Mesenchymal stem cell (in vitro differentiated cells and primary cell): ENCODE measurements around the gene REPIN1.

Experiments
- DNase-seq: peaks from one replicate; pipeline ENCODE4 v3.0.0-alpha.2; 2013
- H2AFZ ChIP-seq: one replicate; pipeline ENCODE4 v1.6.1; 2013; ENCODE audit warnings: low read depth, mild to moderate bottlenecking, control low read depth, inconsistent platforms, low read length, moderate library complexity
- H2AK5ac ChIP-seq: 2 replicates; pipeline ENCODE4 v1.6.1; 2013; ENCODE audit warnings: low read length, moderate library complexity, mild to moderate bottlenecking, inconsistent platforms; ENCODE audit not compliant: severe bottlenecking
- H2BK120ac ChIP-seq: one replicate; pipeline ENCODE4 v1.6.1; 2013; ENCODE audit warnings: low read depth, mild to moderate bottlenecking, inconsistent platforms, low read length, moderate library complexity
- H2BK12ac ChIP-seq, 2 experiments: one replicate each; pipeline ENCODE4 v1.6.1; 2013; ENCODE audit warnings: inconsistent platforms in 2 of 2, low read length in 2 of 2, mild to moderate bottlenecking in 2 of 2, moderate library complexity in 2 of 2, control low read depth in 1 of 2
- H2BK15ac ChIP-seq: one replicate; pipeline ENCODE4 v1.6.1; 2013; ENCODE audit warnings: mild to moderate bottlenecking, low read depth, inconsistent platforms; ENCODE audit not compliant: poor library complexity, severe bottlenecking
- H2BK5ac ChIP-seq: 2 replicates; pipeline ENCODE4 v1.6.1; 2013; ENCODE audit warnings: low read depth, mild to moderate bottlenecking, low read length, control low read depth, inconsistent platforms; ENCODE audit not compliant: poor library complexity, severe bottlenecking
- H3K14ac ChIP-seq, 2 experiments: one replicate each; pipeline ENCODE4 v1.6.1; 2013; ENCODE audit warnings: inconsistent platforms in 2 of 2, low read length in 2 of 2, control low read depth in 1 of 2, mild to moderate bottlenecking in 1 of 2, moderate library complexity in 1 of 2
- H3K18ac ChIP-seq, 2 experiments: one replicate each; pipeline ENCODE4 v1.6.1; 2013; ENCODE audit warnings: inconsistent platforms in 2 of 2, low read length in 2 of 2, control low read depth in 1 of 2, low read depth in 1 of 2, mild to moderate bottlenecking in 1 of 2
- H3K23ac ChIP-seq, 2 experiments: one replicate each; pipeline ENCODE4 v1.6.1; 2013; ENCODE audit warnings: inconsistent platforms in 2 of 2, low read length in 2 of 2, mild to moderate bottlenecking in 2 of 2, moderate library complexity in 2 of 2, control low read depth in 1 of 2
- H3K27ac ChIP-seq: 2 replicates; pipeline ENCODE4 v1.5.1; 2013; ENCODE audit warnings: mild to moderate bottlenecking, moderate library complexity, low read length, control low read depth, inconsistent platforms; ENCODE audit not compliant: poor library complexity, severe bottlenecking
- H3K27me3 ChIP-seq, 2 experiments: 2 replicates each; pipeline versions ENCODE4 v1.6.1 to v1.7.0; 2013; ENCODE audit warnings: low read length in 2 of 2, mild to moderate bottlenecking in 2 of 2, moderate library complexity in 2 of 2, control low read depth in 1 of 2, inconsistent platforms in 1 of 2; ENCODE audit not compliant: control insufficient read depth in 1 of 2, insufficient read depth in 1 of 2
- H3K36me3 ChIP-seq, 2 experiments: 2 replicates each; pipeline versions ENCODE4 v1.6.1 to v1.7.0; 2013; ENCODE audit warnings: low read length in 2 of 2, control low read depth in 1 of 2, inconsistent platforms in 1 of 2, low read depth in 1 of 2, mild to moderate bottlenecking in 1 of 2; ENCODE audit not compliant: insufficient read depth in 2 of 2, control insufficient read depth in 1 of 2
- H3K4ac ChIP-seq, 2 experiments: one replicate each; pipeline ENCODE4 v1.6.1; 2013; ENCODE audit warnings: inconsistent platforms in 2 of 2, low read length in 2 of 2, mild to moderate bottlenecking in 2 of 2, moderate library complexity in 2 of 2, control low read depth in 1 of 2, low read depth in 1 of 2
- H3K4me1 ChIP-seq: 2 replicates; pipeline ENCODE4 v1.6.1; 2013; ENCODE audit warnings: low read depth, low read length, control low read depth; ENCODE audit not compliant: control insufficient read depth, insufficient read depth
- H3K4me2 ChIP-seq: 2 replicates; pipeline ENCODE4 v1.6.1; 2013; ENCODE audit warnings: low read length, mild to moderate bottlenecking, inconsistent platforms; ENCODE audit not compliant: poor library complexity, severe bottlenecking
- H3K4me3 ChIP-seq, 2 experiments: 2 replicates each; pipeline versions ENCODE4 v1.5.1 to v1.7.0; 2013; ENCODE audit warnings: low read length in 2 of 2, mild to moderate bottlenecking in 2 of 2, control low read depth in 1 of 2, low read depth in 1 of 2; ENCODE audit not compliant: insufficient read depth in 1 of 2
- H3K79me1 ChIP-seq: replicated peaks from 2 replicates; pipeline ENCODE4 v1.6.1; 2013; ENCODE audit warnings: mild to moderate bottlenecking, control low read depth, low read length, inconsistent platforms; ENCODE audit not compliant: poor library complexity, severe bottlenecking
- H3K9ac ChIP-seq: 2 replicates; pipeline ENCODE4 v1.7.0; 2013; ENCODE audit warnings: mild to moderate bottlenecking, low read length, moderate library complexity
- H3K9me3 ChIP-seq: 2 replicates; pipeline ENCODE4 v1.7.0; 2013; ENCODE audit warnings: mild to moderate bottlenecking, low read length; ENCODE audit not compliant: control insufficient read depth
- H4K8ac ChIP-seq: one replicate; pipeline ENCODE4 v1.6.1; 2013; ENCODE audit warnings: inconsistent platforms, mild to moderate bottlenecking, low read length, moderate library complexity
- H4K91ac ChIP-seq: one replicate; pipeline ENCODE4 v1.6.1; 2013; ENCODE audit warnings: mild to moderate bottlenecking, low read length, inconsistent platforms
- WGBS: methylation state at CpG from one replicate; pipeline ENCODE4 v1.1.7; 2013; ENCODE audit warnings: mixed read lengths; 5-methylcytosine and 5-hydroxymethylcytosine counted together

Gene REPIN1

DNA sequence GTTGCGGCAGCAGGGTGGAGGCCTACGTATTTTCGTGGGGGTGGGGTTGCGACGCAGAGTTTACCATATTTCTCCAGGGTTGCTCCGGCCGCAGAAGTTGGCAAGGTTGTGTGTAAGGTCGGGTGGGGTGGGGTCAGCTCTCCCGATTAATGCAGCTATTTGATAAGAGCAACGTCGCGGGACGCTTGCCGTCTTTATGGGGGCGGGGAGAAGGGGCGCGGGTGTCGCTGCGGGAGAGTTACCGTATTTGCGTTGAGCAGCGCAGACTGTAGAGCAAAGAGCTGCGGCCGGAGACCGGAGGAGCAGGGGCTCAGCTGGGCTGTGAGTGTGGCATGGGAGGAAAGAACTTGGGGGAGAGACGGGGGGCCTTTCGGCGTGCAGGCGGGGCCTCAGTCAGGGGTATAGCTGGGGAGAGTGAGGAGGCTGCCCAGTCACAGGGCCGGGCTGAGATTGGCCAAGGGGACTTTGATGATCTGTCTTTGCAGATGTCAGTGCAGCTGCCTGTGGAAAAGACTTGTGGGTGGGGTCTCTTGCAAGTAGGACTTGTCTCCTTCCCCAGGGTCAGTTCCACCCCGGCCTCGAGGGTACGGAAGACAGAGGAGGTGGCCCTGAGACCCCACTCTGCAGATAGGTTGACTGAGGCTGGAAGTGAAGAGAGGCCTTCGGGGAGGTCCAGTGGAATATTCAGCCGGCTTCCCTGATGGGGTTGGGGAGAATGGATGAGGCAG lies 37.1 kb downstream of the REPIN1 start:
- 12% methylated on average over 35 of the region's 35 CpGs for WGBS
- H3K4ac ChIP-seq, result peak overlapping the region; percentile 69 to 80
- H2AFZ ChIP-seq, result peak overlapping the region; percentile 29
- H3K9me3 ChIP-seq, result no peaks in the 10 kb centered on the region
- H3K23ac ChIP-seq, result no peak overlapping the region
- H3K27me3 ChIP-seq, result no peaks in the 10 kb centered on the region
- peak overlapping the region in 1 of 2 experiments; percentile 57 for H3K14ac ChIP-seq
- H4K8ac ChIP-seq, result peak overlapping the region; percentile 63
- H3K4me2 ChIP-seq, result peak overlapping the region; percentile 64
- H2BK120ac ChIP-seq, result peak overlapping the region; percentile 2
- peak overlapping the region; percentile 6 for H2BK15ac ChIP-seq
- peaks cover 0 to 13% of the 10 kb centered on the region in 2 experiments for H3K36me3 ChIP-seq
- peak overlapping the region in 1 of 2 experiments; percentile 61 for H3K18ac ChIP-seq
- H3K9ac ChIP-seq, result peak overlapping the region; percentile 94
- H2BK5ac ChIP-seq, result no peak overlapping the region
- H3K79me1 ChIP-seq, result no peaks in the 10 kb centered on the region
- peak overlapping the region; percentile 68 to 87 for H3K4me3 ChIP-seq
- peak overlapping the region; percentile 43 for H4K91ac ChIP-seq
- H3K4me1 ChIP-seq, result peaks cover 41% of the 10 kb centered on the region
- DNase-seq, result peak; percentile 69
- peak overlapping the region; percentile 56 for H3K27ac ChIP-seq
- H2AK5ac ChIP-seq, result peak overlapping the region; percentile 18
- peak overlapping the region in 1 of 2 experiments; percentile 6 for H2BK12ac ChIP-seq

GRCh38 chr7:150406312-150406566 lies 37.6 kb downstream of the REPIN1 start:
- H3K18ac ChIP-seq, result peak overlapping the region in 1 of 2 experiments; percentile 61
- H3K27ac ChIP-seq, result peak overlapping the region; percentile 56
- peak overlapping the region; percentile 43 for H4K91ac ChIP-seq
- 32% methylated on average over 2 of the region's 2 CpGs for WGBS
- peak overlapping the region; percentile 38 for H2AK5ac ChIP-seq
- H3K4me2 ChIP-seq, result peak overlapping the region; percentile 64
- peak overlapping the region; percentile 94 for H3K9ac ChIP-seq
- H3K36me3 ChIP-seq, result peaks cover 0 to 13% of the 10 kb centered on the region in 2 experiments
- H3K9me3 ChIP-seq, result no peaks in the 10 kb centered on the region
- peak overlapping the region in 1 of 2 experiments; percentile 55 for H2BK12ac ChIP-seq
- H3K4ac ChIP-seq, result peak overlapping the region in 1 of 2 experiments; percentile 80
- no peak for DNase-seq
- peak overlapping the region; percentile 29 for H2AFZ ChIP-seq
- no peak overlapping the region for H2BK5ac ChIP-seq
- H3K4me3 ChIP-seq, result peak overlapping the region in 1 of 2 experiments; percentile 87
- peaks cover 44% of the 10 kb centered on the region for H3K4me1 ChIP-seq
- no peak overlapping the region for H2BK15ac ChIP-seq
- H3K23ac ChIP-seq, result no peak overlapping the region
- no peaks in the 10 kb centered on the region for H3K79me1 ChIP-seq
- H3K14ac ChIP-seq, result peak overlapping the region in 1 of 2 experiments; percentile 14
- no peak overlapping the region for H4K8ac ChIP-seq
- no peaks in the 10 kb centered on the region for H3K27me3 ChIP-seq
- H2BK120ac ChIP-seq, result no peak overlapping the region

DNA sequence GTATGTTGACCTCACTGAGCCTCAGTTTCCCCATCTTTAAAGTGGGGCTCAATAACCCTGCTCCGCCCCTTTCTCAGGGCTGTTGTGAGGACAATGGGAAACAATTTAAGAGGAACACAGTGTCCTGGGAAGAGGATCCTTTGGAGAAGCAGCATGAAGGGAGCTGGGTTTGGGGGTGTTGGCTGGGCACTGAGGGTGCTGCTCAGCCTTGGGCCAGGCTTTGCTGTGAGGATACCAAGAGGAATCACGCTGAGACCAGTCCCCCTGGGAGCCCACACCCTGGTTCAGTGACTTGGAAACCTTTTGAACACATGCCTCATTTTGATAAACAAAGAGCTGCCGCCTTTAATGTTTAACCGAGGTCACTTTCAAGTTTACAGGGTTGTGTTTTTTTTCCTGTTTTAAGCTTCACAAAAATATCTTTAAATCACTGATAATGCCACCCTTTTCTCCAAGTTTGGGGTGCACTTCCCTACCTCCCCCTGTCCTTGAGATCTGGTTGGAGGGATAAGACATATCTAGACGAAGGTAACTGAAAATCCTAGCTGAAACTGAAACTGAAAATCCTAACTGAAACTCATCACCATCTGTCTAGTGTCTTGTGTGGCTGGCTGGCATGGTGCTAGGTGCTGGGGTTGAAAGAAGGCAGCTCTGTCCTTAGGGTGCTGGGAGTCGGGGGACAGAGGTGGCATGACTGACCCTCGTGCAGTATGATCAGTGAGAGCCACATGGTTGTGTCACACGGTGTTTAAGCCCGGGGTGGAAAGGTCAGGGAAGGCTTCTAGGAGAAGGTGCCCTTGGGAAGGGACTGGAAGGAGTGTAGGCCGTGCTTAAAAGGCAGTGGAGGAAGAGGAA lies 38.2 kb downstream of the REPIN1 start:
- Histone ChIP-seq H3K14ac (no peak overlapping the region), H3K4me3 (peak overlapping the region in 1 of 2 experiments; percentile 87), H3K23ac (no peak overlapping the region), H3K27ac (peak overlapping the region; percentile 56), H3K9me3 (no peaks in the 10 kb centered on the region), H3K27me3 (no peaks in the 10 kb centered on the region), H4K8ac (no peak overlapping the region), H3K9ac (peak overlapping the region; percentile 94), H3K4ac (peak overlapping the region in 1 of 2 experiments; percentile 80), H2AK5ac (peak overlapping the region; percentile 38), H3K36me3 (peaks cover 0 to 13% of the 10 kb centered on the region in 2 experiments), H3K4me2 (peak overlapping the region; percentile 64), H2AFZ (no peak overlapping the region), H3K79me1 (no peaks in the 10 kb centered on the region), H3K4me1 (peaks cover 49% of the 10 kb centered on the region), H2BK120ac (no peak overlapping the region), H4K91ac (peak overlapping the region; percentile 43), H2BK5ac (no peak overlapping the region), H3K18ac (peak overlapping the region in 1 of 2 experiments; percentile 61), H2BK15ac (peak overlapping the region; percentile 7), H2BK12ac (peak overlapping the region in 1 of 2 experiments; percentile 83)
- WGBS, result 78% methylated on average over 8 of the region's 10 CpGs
- peak; percentile 65 for DNase-seq
